Activated naive CD4-positive, alpha-beta T cell treated with anti-CD3 and anti-CD28 coated beads, Interleukin-2, amount 50 U/mL, for 16 hours (primary cell): ENCODE measurements around the gene FAAH2.
"Not testable (repeated sequence)": the region's sequence is repeated elsewhere in the genome, so short reads cannot be mapped to it uniquely, and the experiment has no call there.

ENCODE experiments used
- DNase-seq: peaks from one replicate; pipeline ENCODE4 v3.0.0-alpha.2; 2020

Gene FAAH2

GRCh38 chrX:57286507-57287251 lies at the start of gene FAAH2:
Gene FAAH2 (plus strand): TSS chrX:57286706. CDS start chrX:57286826, 120 bp downstream.
- peak; percentile 62 for DNase-seq

- DNase-seq: no peak
These were observed 44.5 kb upstream of the FAAH2 start for GRCh38 chrX:57241967-57242366.

- no peak for DNase-seq
These were observed 34.5 kb upstream of the FAAH2 start for GRCh38 chrX:57251965-57252364.

- no peak for DNase-seq
These were observed 21.4 kb upstream of the FAAH2 start for GRCh38 chrX:57265126-57265525.

GRCh38 chrX:57266275-57266674 lies 20.2 kb upstream of the FAAH2 start:
- no peak for DNase-seq

- DNase-seq: no peak
These were observed 19.6 kb upstream of the FAAH2 start for GRCh38 chrX:57266871-57267270.

- DNase-seq: no peak
These were observed 19.2 kb upstream of the FAAH2 start for GRCh38 chrX:57267308-57267707.

GRCh38 chrX:57270980-57271379 lies 15.5 kb upstream of the FAAH2 start:
- DNase-seq: no peak

GRCh38 chrX:57282568-57282967 lies 3.9 kb upstream of the FAAH2 start:
- no peak for DNase-seq

GRCh38 chrX:57285001-57285400 lies 1.5 kb upstream of the FAAH2 start:
- no peak for DNase-seq

GRCh38 chrX:57289089-57289488 lies 2.6 kb downstream of the FAAH2 start:
- no peak for DNase-seq

- DNase-seq: no peak
These were observed 8.5 kb downstream of the FAAH2 start for GRCh38 chrX:57294961-57295360.

- not testable (repeated sequence) for DNase-seq
These were observed 9.2 kb downstream of the FAAH2 start for GRCh38 chrX:57295679-57296078.

- DNase-seq: no peak
These were observed 27.2 kb downstream of the FAAH2 start for GRCh38 chrX:57313583-57314215.

- DNase-seq: no peak
These were observed 42.5 kb downstream of the FAAH2 start for GRCh38 chrX:57329008-57329407.

GRCh38 chrX:57335790-57336189 lies 49.3 kb downstream of the FAAH2 start:
- DNase-seq: not testable (repeated sequence)

GRCh38 chrX:57353472-57354132 lies 67.1 kb downstream of the FAAH2 start:
- DNase-seq: no peak

- DNase-seq: no peak
These were observed 77.6 kb downstream of the FAAH2 start for GRCh38 chrX:57364145-57364544.

- no peak for DNase-seq
These were observed 79.9 kb downstream of the FAAH2 start for GRCh38 chrX:57366430-57366829.

GRCh38 chrX:57367649-57368048 lies 81.1 kb downstream of the FAAH2 start:
- no peak for DNase-seq

- no peak for DNase-seq
These were observed 81.7 kb downstream of the FAAH2 start for GRCh38 chrX:57368158-57368557.

GRCh38 chrX:57379296-57379695 lies 92.8 kb downstream of the FAAH2 start:
- DNase-seq: no peak

GRCh38 chrX:57380026-57380796 lies 93.7 kb downstream of the FAAH2 start:
- DNase-seq: no peak
